Right ventricle myocardium superior (tissue), 1 donor: ENCODE results near the gene DDX42. TPM values are rescaled to one million over a fixed set of nuclear protein-coding genes. Genes with fewer than 3 reads are reported as not detected.
"Not testable (repeated sequence)": the region's sequence is repeated elsewhere in the genome, so short reads cannot be mapped to it uniquely, and the experiment has no call there.

ENCODE experiments used
- ATAC-seq: fragments of 200-7000 bp; cut with Tn5 transposase; one replicate; pipeline ENCODE4 v1.9.1; 2020; ENCODE audit warnings: mild to moderate bottlenecking; ENCODE audit not compliant: poor library complexity
- DNase-seq: peaks from one replicate; pipeline ENCODE4 v3.0.0-alpha.2; 2020
- intact Hi-C: fragments of 100-400 bp; cut with DNase I; formaldehyde crosslinking; loops from one replicate; pipeline ENCODE4 v1.11.2; 2022
- total RNA-seq: library from RNA; stranded (reverse); fragmentation: NEBNext Ultra II Directional; extraction: Animal tissue kit (Norgen Biotek cat#: 25700); gene quantifications from one replicate; pipeline ENCODE4 v1.2.1, GENCODE V29; 2021
- donor health status: DM: no; HTN: yes; CAD: no; lungs with severe emphysema.

The DDX42 gene
- total RNA-seq, 1 donor from 2014 or later, result 42.4 TPM

DNA sequence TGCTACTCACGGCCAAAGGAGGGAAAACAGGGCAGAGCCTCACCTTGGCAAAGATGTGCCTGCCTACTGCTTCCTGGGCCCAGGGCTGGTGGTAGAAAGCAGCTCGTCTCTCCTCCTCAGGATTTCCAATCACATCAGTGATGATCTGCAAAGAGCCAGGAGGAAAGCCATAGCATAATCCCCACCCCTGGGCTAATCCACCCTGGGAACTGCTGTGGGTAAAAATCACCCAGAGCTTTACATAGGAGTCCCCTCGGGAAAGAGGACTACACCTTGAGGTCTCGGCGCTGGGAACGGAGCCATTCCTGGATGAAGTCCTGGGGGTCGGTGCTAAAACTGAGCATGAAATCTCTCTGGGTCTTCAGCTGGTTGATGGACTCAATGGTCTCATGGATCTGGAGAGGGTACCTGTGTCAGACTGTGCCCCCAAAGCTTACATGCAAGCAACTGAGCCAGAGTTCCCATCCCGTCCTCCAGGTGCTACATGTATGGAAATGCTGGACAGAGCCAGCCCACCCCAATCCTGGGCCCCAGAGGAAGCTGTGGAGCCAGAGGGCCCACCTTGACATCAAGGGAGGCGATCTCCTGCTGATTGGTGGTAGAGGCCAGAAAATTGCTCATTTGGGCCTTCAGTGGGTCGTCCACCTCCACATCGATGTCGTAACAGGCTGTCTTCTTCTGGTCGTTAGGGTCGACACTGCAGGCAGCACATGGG, 59.2 kb downstream of the DDX42 start:
- DNase-seq (no peak), ATAC-seq (no peak)
- intact Hi-C loops, result no loop called here

DNA sequence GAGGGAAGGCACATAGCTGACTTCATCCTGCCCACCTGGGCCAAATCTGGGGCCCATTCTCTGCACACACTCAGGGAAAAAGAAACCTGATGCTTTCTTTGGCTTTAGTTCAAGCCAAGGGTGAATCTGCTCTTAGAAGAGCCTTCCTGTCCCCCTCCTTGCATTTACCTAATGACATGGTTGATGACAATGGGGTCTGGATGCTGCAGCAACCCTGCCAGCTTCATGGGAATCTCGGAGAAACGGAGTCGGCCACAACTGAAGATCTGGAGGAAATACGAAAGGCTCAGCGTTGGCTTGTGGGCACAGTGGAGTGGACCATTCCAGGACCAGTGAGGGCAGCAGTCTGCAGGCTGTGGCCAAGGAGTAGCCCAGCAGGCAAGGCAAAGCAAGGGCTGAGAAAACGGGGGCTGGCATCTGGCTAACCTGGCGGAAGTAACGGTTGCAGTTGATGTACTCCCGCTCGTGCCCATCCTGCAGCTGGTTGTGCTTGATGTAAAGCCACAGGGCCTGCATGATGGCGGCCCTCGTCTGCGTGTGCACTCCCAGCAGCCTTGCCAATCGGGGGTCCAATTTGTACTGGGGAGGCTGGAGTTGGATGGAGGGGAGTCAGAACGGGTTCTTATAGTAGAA, 59.9 kb downstream of the DDX42 start:
- intact Hi-C loops, result no loop called here
- ATAC-seq (no peak), DNase-seq (no peak)

DNA sequence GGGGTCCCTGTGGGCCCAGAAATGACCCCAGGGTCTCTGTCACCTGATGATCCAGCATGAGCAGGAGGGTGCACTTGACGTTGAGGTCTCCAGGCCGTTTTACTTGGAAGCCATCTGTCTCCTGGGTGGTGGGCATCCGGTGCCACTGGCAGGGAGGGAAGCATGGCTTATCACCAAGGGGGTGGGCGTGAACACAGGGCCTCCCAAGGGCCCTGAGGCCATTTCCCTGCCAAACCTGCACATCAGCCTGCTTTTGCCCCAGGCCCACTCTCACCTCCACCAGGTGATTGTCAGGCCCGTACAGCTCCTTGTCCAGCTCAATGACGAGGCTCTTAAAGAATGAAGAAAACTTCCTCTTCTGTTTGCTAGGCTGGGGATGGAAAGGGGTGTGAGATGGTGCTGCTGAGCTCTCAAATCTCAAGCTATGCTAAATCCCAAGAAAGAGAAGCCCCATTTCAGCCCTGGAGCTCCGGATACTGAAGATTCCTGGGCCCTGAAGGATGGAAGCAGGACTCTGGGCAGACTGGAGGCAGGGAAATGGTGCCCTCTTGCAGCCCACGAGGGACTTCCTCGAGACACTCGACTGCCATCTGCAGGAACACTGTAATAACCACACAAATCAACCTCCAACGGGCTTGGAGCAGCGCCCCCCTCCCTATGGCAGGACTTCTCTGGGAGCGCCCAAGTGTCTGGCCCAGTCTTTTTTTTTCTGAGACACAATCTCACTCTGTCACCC, 60.6 kb downstream of the DDX42 start:
- DNase-seq (no peak), ATAC-seq (no peak)
- intact Hi-C loops, result no loop called here

DNA sequence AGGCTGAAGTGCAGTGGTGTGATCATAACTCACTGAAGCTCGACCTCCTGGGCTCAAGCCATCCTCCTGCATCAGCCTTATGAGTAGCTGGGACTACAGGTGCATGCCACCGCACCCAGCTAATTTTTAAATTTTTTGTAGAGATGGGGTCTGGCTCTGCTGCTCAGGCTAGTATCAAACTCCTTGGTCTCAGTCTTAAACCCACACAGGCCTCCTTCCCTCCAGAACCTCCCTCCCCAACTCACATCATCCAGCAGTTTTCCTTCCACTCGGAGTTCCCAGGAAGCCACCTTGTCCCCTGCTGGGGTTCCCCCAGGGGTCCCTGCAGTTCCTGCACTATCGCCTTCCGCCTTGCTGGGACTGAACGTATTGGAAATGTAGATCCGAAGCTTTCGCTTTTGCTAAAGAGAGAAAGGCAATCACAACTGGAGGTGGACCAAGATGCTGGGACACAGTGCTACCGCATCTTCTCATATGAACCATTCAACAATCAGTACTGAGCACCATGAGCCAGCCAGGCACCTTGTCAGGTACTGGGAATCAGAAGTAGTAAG, 61.3 kb downstream of the DDX42 start:
- DNase-seq, result no peak
- intact Hi-C loops, result no loop called here
- no peak for ATAC-seq

DNA sequence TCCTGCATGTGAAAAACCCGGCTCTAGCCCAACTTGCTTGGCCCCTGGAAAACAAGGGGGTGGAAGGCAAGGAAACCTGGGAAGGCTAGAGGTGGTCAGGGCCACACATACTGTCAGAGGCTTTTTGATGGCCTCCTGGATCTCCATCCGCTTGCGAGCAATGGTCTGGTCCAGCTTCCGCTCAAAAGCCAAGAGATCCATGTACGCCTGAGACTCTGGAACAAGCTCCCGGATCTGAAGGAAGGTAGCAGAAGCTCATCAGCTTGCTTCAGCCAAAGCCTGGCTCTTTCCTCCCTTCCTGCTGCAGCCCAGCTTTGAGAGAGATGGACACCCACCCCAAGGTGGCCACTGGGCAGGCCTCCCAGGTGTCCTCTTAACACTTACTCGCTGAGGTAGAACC, 62.8 kb downstream of the DDX42 start:
- DNase-seq, result no peak
- intact Hi-C loops, result no loop called here
- ATAC-seq, result no peak

DNA sequence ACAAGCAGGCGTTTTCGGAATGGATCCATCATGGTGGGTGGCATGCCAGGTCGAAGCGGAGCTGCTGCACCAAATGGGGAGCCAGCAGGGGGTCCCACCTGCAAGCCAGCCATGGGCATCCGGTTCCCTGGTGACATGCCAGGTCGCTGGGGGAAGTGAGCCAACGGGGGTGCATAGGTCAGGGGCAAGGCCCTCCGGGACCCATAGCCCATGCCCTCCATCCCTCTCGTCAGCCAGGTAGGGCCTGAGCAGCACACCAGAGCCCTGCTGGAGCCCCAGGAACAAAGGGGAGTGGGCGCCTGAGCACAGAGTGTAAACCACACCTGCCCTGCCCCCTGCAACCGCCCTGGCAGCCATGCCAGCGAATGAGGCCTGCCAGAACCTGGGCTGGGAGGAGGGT, 63.5 kb downstream of the DDX42 start:
- no peak for ATAC-seq
- no peak for DNase-seq
- intact Hi-C loops, result no loop called here

DNA sequence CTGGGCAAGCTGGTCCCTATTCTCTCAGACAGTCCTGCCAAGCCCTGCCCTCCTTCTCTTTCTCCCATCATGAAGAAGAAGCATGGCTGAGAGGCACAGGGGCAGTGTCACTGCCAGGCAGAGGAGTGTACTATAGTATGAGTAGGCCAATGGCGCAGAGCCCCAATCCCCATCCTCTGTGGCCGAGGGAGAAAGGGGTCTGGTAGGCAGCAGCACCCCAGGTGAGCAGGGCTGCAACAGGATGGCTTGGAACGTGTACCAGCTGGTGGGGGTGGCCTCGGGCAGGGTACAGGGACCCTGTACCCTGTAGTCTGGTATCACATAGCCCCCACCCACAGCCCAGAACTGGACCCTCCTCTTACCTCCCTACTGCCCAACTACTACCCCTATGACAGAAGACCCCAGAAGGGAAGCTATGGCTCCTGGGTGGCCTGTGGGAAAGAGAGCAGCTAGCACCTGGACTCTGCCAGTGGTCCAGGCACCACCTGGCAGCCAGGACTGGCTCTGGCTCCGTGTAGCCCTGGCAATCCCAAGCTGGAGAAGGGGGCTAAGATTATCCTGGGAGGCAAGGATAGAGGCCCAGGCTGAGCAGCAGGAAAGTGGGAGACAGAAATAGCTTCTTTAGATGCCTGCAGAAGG, 64.1 kb downstream of the DDX42 start:
- DNase-seq, result no peak
- intact Hi-C loops, result no loop called here
- no peak for ATAC-seq

DNA sequence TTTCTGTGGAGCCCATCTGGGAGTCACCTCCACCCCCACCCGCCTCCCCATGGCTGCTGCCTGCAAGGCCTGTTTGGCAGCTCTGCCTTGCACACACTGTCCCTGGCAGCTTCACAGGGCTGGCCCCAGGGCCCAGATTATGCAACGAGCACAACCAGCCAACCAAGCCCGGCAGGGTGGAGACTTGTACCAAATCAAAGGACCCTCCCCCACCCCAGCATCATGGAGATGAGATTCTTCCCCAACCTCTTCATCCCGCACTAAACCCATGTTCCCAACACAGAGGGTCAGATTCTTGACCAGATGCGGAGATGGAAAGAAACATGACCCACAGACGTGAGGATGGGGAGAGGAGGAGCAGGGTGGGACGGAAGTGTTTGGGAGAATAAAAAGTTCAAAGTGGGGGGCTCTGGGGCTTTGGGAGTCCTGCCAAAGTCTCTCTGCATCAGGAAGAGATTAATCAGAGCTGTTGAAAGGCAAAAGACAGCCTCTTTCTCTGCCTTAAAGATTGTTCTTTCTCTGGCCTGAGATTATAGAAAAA, 64.7 kb downstream of the DDX42 start:
- ATAC-seq (peak; percentile 65), DNase-seq (peak; percentile 96)
- intact Hi-C loops, result no loop called here

DNA sequence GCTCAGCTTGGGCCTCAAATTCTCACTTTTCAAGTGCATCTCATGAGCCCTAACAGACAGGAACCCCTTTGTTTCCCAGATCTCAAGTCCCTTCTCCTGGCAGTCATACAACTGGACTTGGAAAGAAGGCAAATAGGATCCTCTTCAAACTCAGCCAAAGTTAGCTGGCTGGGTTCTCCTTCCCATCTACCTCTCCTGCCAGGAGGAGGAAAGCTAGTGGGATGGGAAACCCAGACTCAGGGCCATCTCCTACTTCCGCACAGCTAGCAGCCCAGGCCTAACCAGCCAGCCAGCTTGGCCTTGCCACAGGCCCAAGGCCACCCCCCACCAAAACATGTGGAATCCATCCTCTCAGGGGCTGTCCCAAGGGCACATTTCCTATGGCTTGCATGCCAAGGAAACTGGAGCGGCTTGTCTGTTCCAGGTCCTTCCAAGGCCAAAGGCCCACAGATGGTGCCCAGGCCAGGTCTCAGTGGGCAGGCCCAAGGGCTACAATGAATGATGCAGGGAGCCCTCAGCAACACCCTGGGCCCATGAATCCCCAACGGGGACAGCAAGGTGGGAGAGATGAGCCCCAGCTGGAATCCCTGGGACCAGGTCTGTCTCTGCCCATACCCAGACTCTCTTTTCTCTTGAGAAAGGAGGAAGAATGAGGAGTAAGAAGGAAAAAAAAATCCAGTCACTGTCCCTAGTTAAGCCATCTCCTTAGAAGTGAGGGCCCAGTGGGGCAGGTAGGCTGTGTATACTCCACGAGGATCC, 66.8 kb downstream of the DDX42 start:
- intact Hi-C loops, result no loop called here
- DNase-seq, result peak; percentile 82
- ATAC-seq, result no peak

DNA sequence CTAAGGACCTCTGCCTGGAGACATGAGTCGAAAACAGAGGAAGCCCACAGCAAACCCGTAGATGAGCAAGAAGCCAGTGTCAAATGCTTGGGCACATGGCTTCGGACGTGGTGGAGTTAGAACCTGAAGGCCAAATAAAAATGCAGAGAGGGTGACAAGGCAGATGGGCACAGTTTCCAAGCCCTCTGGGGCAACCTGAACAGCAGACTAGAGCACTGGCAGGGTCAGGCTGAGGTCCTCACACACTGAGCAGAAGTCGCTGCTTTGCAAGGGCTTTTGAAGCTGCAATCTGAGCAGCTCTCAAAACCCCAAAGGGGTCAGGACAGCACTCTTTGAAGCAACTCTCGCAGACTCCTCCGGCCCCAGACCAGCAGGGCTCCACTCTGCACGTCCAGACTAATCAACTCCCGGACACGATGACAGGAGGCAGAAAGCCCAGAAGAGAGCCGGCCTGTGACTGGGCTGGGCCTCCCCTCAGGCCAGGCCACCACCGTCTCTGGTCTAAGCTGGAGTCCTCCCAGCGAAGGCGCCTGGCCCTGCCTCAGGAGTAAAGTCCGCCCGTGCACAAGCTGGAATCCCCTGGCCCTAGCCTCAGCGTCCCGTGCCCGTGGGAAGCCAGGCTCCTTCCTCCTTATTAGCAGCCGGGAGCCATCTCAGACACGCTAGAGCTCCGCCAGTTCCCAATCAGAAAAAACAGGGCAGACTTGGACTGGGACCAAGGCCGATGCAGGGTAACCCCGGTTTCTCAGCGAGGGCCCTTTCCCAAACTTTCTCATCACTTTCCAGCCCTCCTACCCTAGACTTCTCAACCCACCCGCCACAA, 67.6 kb downstream of the DDX42 start:
- intact Hi-C loops, result no loop called here
- DNase-seq, result peak; percentile 87
- ATAC-seq, result peak; percentile 34

DNA sequence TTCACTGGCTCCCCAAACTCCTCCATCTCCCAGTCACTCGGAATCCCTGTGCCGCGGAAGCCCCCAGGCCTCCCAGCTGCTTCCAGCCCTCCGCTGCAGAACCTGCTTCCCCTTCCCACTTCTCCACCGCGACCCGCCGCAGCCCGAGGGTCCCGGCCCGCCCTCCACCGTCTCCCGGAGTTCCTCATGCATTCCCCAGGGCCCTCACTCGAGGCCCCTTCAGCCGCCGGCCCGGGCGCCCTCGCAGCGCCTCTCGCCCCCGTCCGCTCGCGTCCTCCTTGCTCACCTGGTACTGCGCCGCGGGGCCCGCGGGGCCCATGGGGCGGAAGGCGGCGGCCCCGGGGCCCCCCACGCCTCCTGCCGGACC, 68.2 kb downstream of the DDX42 start:
- ATAC-seq (no peak), DNase-seq (peak; percentile 59)
- intact Hi-C loops, result no loop called here

DNA sequence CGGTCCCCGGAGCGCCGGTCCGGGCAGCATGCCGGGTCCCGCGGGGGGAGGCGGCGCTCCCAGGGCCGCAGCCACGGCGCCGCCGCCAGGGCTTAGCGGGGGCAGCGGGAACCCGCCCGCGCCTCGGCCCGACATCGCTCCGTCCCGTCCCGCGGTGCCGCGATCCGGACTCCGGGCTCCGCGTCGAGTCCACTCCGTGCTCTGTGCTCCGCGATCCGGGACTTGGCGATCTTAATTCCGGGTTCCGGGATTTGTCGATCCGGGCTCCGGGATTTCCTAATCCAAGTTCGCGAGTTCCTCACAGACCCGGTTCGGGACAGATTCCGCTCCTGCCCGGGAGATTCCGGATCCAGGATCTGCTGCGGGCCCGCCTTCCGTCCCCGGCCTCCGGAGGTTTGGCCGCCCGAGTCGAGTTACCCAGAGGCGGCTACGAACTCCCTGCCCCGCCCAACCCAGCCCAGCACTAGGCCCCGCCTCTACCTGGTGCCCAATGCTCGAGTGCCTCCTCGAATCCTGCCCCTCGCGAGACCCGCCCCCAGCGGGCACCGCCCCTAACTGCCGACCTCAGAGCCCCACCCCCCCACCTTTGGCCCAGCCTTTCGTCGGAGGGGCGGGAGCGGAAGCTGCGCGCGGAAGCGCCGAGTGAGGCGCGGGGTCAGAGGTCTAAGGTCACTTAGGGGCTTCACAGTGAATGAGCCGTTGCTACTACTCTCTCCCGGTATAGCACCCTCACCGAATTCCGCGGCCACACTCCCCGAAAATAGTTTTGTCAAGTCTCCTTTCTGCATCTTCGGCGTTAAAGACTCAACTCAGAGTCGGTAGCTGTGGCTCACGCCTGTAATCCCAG, 68.8 kb downstream of the DDX42 start, which contains the start of gene SMARCD2:
SMARCD2 (minus strand) TSS at position 146 of the 847 bp plus-strand sequence; CDS start at position 135, 11 bp downstream.
- intact Hi-C loops, result no loop called here
- ATAC-seq (peak; percentile 83), DNase-seq (peak; percentile 99)

DNA sequence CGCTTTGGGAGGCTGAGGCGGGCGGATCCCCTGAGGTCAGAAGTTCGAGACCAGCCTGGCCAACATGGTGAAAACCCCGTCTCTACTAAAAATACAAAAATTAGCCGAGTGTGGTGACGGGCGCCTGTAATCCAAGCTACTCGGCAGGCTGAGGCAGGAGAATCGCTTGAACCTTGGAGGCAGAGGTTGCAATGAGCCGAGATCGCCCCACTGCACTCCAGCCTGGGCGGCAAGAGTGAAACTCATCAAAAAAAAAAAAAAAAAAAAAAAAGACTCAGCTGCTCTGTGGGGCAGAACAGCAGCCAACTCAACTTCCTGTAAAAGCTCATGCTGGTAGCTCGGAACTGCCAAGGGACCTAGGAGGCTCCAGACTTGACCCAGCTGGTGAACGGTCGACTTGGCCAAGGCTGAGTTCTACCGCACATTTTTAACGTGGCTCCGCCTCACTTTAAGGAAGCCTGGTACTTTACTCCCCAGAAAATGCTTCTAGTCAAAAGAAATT, 69.5 kb downstream of the DDX42 start:
- ATAC-seq (peak; percentile 10), DNase-seq (peak; percentile 76)
- intact Hi-C loops, result not testable (repeated sequence)

DNA sequence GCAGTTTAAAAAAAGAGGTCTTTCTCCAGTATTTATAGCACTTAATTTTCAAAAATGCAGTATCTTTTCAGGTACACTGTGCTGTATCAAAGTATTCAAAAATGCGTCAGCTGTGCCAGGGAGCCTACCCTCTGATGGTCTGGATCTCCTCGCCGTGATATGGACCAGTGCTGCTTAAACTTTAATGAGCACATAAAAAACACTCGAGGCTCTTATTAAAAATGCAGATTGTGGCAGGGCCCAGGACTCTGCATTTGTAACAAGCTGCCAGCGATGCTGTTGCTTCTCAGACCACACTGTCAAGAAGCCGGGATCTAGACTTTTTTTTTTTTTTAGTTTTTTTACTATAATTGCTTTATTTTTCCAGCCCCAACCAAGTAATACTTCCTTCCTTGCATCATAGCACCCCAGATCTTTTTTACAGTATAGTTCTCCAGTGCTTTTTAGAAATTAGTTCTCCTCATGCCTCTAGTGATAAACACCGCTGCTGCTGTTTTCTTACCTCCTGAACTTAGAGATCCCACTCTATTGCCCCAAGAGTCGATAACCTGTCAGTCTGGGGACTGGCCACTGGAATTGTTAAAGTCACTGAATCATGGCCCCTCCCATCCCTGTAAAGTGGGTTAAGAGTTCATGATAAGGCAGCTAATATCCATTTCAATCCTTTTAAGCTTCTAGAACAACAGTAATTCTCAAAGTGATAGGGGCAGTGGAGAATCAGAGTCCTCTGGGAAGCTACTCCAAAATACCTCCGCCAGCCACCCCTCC, 70.1 kb downstream of the DDX42 start:
- no peak for ATAC-seq
- DNase-seq, result no peak
- intact Hi-C loops, result no loop called here

DNA sequence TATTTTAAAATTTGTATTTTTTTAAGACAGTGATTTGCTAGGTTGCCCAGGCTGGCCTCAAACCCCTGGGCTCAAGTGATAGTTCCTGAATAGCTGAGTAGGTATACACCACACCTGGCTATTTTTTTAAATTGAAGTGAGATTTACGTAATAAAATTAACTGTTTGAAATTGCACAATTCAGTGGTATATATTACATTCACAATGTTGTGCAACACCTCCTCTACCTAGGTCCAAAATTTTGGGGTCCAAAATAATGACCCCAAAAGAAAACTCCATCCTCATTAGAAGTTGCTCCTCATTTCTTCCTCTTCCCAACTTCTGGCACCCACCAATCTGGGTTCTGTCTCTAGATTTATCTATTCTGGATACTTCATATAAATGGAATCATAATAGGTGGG, 71.5 kb downstream of the DDX42 start:
- ATAC-seq (no peak), DNase-seq (no peak)
- intact Hi-C loops, result no loop called here
